Retinal pigment epithelial cell (primary cell): ENCODE data around the gene DNAJC1.

Source experiments
- DNase-seq: peaks from one replicate; pipeline ENCODE4 v3.0.0-alpha.2; 2010; ENCODE audit warnings: low read depth
- H3K4me3 ChIP-seq: 2 replicates; pipeline ENCODE4 v1.5.1; 2011; ENCODE audit warnings: mild to moderate bottlenecking, low read length, control low read depth, moderate library complexity
- CTCF ChIP-seq: conservative IDR thresholded peaks from 2 replicates; pipeline ENCODE4 v1.5.1; 2011; ENCODE audit warnings: low read depth, low read length, control low read depth, inconsistent platforms

DNAJC1 gene

DNA sequence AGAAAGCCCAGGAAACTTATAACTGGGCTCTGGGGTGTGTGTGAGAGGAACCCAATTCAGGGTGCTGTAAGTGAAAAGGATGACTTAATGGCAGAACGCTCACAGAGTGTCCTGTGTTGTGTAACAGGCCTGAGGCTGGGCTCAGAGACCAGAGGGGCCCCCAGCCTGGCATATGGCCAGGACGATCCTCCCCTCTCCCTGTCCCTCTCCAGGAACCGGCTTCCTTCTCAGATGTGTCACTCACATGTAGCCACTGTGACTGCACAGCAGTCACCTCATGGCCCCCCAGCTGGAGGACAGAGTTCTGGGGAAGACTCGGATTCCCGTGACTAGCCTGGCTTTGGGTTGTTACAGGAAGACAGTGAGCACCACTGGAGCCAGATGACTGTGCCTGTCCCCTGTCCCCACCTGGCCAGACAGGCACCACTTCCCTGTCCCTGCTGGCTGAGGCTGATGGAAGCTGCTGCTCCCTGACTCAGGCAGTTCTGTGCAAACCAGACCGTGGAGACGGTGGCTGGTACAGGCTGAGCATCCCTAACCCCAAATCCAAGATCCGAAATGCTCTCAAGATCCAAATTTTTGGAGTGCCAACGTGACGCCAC, 249.0 kb downstream of the DNAJC1 start:
- TF ChIP-seq CTCF: no peak
- DNase-seq: no peak
- no peak overlapping the region for H3K4me3 ChIP-seq

DNA sequence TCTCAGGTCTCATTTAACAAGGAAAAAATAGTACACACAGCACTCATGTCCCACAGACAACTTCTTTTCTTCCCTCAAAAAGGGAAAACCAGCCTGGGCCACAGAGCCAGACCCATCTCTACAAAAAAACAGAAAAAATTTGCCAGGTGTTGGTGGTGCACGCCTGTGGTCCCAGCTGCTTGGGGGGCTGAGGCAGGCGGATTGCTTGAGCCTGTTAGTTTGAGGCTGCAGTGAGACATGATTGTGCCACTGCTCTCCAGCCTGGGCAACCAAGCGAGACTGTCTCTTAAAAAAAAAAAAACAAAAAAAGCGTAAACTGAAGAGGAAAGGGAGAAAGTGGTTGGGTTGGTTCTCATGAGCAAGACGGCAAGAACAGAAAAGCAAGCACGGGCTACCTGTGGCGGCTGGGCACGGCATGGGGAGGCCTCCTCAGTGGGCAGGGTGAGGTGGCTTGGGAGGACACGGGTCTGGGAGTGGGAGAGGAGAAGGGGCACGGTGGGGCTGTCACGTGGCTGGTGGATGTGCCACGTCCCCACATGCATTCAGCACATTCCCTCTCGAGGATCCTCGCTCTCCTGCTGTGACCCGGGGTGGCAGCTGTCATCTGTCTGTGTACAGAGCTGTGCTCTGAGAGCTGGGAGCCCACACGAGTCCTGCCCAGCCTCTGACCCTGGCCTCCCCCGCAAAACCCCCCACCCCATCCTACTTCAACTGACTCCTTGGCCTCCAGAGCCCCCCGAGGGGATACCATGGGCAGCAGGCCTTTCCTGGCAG, 249.8 kb downstream of the DNAJC1 start:
- H3K4me3 ChIP-seq: no peak overlapping the region
- TF ChIP-seq CTCF: no peak
- DNase-seq: no peak

- DNase-seq: no peak
Measured at GRCh38 chr10:21751341-21752310, 251.9 kb downstream of the DNAJC1 start.

GRCh38 chr10:21750424-21750823, 253.1 kb downstream of the DNAJC1 start:
- no peak for TF ChIP-seq CTCF
- no peak overlapping the region for H3K4me3 ChIP-seq
- DNase-seq: no peak

More at GRCh38 chr10:21751341-21752310, 251.9 kb downstream of the DNAJC1 start:
- no peak for TF ChIP-seq CTCF
- no peak overlapping the region for H3K4me3 ChIP-seq

DNA sequence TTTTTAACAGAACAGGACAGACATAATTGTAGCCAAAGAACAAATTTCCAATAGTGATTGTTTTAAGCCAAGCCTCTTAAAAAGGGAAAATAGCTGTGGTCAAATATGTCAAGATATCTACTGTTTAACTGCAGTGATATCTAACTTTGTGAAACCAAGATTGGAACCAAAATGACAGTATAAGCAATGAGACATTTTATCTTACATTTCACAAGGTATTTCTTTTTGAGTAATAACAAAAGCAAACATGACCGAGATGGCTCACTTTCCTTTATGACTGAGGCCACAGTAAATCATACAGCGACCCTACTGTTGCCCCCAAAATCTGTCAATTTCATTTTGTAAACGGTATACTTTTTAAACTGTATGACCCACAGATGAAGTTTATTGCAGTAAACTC, 253.7 kb downstream of the DNAJC1 start:
- TF ChIP-seq CTCF: no peak
- DNase-seq: no peak

GRCh38 chr10:21747809-21748208, 255.7 kb downstream of the DNAJC1 start:
- no peak overlapping the region for H3K4me3 ChIP-seq
- no peak for TF ChIP-seq CTCF
- no peak for DNase-seq

More for the DNA sequence above, 253.7 kb downstream of the DNAJC1 start:
- H3K4me3 ChIP-seq: no peak overlapping the region
